GM12864 (cell line): Measurements from ENCODE around the gene SLC16A12.
"Not testable (repeated sequence)": the region's sequence is repeated elsewhere in the genome, so short reads cannot be mapped to it uniquely, and the experiment has no call there.

Source experiments
- DNase-seq: peaks from one replicate; pipeline ENCODE4 v3.0.0-alpha.2; 2011; ENCODE audit warnings: low read depth
- H3K4me3 ChIP-seq: 2 replicates; pipeline ENCODE4 v1.5.1; 2011; ENCODE audit warnings: mild to moderate bottlenecking, low read depth, low read length, control low read depth
- CTCF ChIP-seq: IDR thresholded peaks from 2 replicates; pipeline ENCODE4 v1.5.1; 2011; ENCODE audit warnings: low read depth, mild to moderate bottlenecking, moderate library complexity, low read length, control low read depth, inconsistent platforms; ENCODE audit errors: missing control alignments

SLC16A12 gene

GRCh38 chr10:89450901-89451300 is 84.5 kb downstream of the SLC16A12 start:
- TF ChIP-seq CTCF = no peak
- no peak overlapping the region for H3K4me3 ChIP-seq
- DNase-seq = no peak

- not testable (repeated sequence) for H3K4me3 ChIP-seq
Measured at GRCh38 chr10:89444819-89445218, 90.6 kb downstream of the SLC16A12 start.

GRCh38 chr10:89442289-89442688 is 93.1 kb downstream of the SLC16A12 start:
- no peak for TF ChIP-seq CTCF
- H3K4me3 ChIP-seq = no peak overlapping the region

More at GRCh38 chr10:89444819-89445218, 90.6 kb downstream of the SLC16A12 start:
- not testable (repeated sequence) for DNase-seq

GRCh38 chr10:89440226-89441009 is 95.0 kb downstream of the SLC16A12 start:
- no peak overlapping the region for H3K4me3 ChIP-seq
- DNase-seq = no peak
- TF ChIP-seq CTCF = no peak

More at GRCh38 chr10:89442289-89442688, 93.1 kb downstream of the SLC16A12 start:
- DNase-seq = no peak

- no peak overlapping the region for H3K4me3 ChIP-seq
- no peak for DNase-seq
- TF ChIP-seq CTCF = no peak
Measured at GRCh38 chr10:89438525-89438924, 96.9 kb downstream of the SLC16A12 start.

GRCh38 chr10:89431977-89432376 is 103.4 kb downstream of the SLC16A12 start:
- no peak for TF ChIP-seq CTCF
- H3K4me3 ChIP-seq = no peak overlapping the region
- DNase-seq = no peak

- TF ChIP-seq CTCF = no peak
- no peak for DNase-seq
- H3K4me3 ChIP-seq = no peak overlapping the region
Measured at GRCh38 chr10:89428877-89429276, 106.5 kb downstream of the SLC16A12 start.
